HepG2 (cell line): Measurements from ENCODE around the gene PRIMA1. TPM values are rescaled to one million over a fixed set of nuclear protein-coding genes. Genes with fewer than 3 reads are reported as not detected.

Source experiments
- ATAC-seq: fragments of 200-7000 bp; cut with Tn5 transposase; 3 replicates; pipeline ENCODE4 v1.9.1; 2020; ENCODE audit warnings: mild to moderate bottlenecking, moderate library complexity
- BruUV-seq: library from RNA; stranded (reverse); fragments of 400-500 nt; replicated peaks from 2 replicates; lab custom pipeline; 2021; lab: Mats Ljungman, UMichigan
- CTCF ChIA-PET: fragments of 300-600 bp; formaldehyde crosslinking; extraction: SDS; loops from one replicate; lab custom pipeline; 2021; ENCODE audit warnings: low total read pairs, inconsistent platforms, low intra/inter-chr PET ratio; lab: Yijun Ruan, JAX
- POLR2A ChIA-PET: fragments of 350-600 bp; sonication (Branson Sonifier 250); formaldehyde crosslinking; loops from one replicate; lab custom pipeline; 2020; ENCODE audit warnings: antibody characterized with exemption, inconsistent platforms; lab: Yijun Ruan, JAX
- DNase-seq: peaks from one replicate; pipeline ENCODE4 v3.0.0-alpha.2; 2015; ENCODE audit warnings: low spot score
- FAIRE-seq: peaks from 3 replicates; lab custom pipeline; 2011; peaks lifted over from hg19 to GRCh38; lab: Jason Lieb, UNC
- H2AFZ ChIP-seq: one replicate; pipeline ENCODE4 v1.6.1; 2011; ENCODE audit warnings: low read length, inconsistent platforms
- H3K27ac ChIP-seq: fragments of 300-600 bp; 3 replicates; pipeline ENCODE4 v1.8.0; 2011; ENCODE audit warnings: mixed run types, mild to moderate bottlenecking, mixed read lengths, low read length, inconsistent platforms; ENCODE audit not compliant: insufficient read depth; ENCODE audit errors: extremely low read length
- H3K27me3 ChIP-seq, 2 experiments: fragments of 200-600 bp in 1 of 2; 2 replicates in 1 of 2; 3 replicates in 1 of 2; pipeline versions ENCODE4 v1.6.0 to v1.8.0; 2011; ENCODE audit warnings: low read length in 2 of 2, mild to moderate bottlenecking in 2 of 2, moderate library complexity in 2 of 2, inconsistent platforms in 1 of 2; ENCODE audit not compliant: insufficient read depth in 2 of 2, control insufficient read depth in 1 of 2
- H3K36me3 ChIP-seq, 2 experiments: fragments of 200-600 bp in 1 of 2; replicated peaks in 1 of 2; 2 replicates in 1 of 2; 3 replicates in 1 of 2; pipeline versions ENCODE4 v1.5.1 to v1.8.0; 2011; ENCODE audit warnings: low read length in 2 of 2, inconsistent platforms in 1 of 2; ENCODE audit not compliant: insufficient read depth in 2 of 2, control insufficient read depth in 1 of 2
- H3K4me1 ChIP-seq: 2 replicates; pipeline ENCODE4 v1.5.1; 2012; ENCODE audit warnings: low read length, inconsistent platforms; ENCODE audit not compliant: insufficient read depth
- H3K4me2 ChIP-seq: 2 replicates; pipeline ENCODE4 v1.6.0; 2011; ENCODE audit warnings: low read depth, low read length, inconsistent platforms
- H3K4me3 ChIP-seq, 3 experiments: fragments of 200-600 bp in 1 of 3; sonication (generic), shearing (Covaris generic) in 1 of 3; replicated peaks in 1 of 3; 2 replicates each; pipeline ENCODE4 v1.5.1; 2011 to 2016; ENCODE audit warnings: low read length in 3 of 3, inconsistent platforms in 2 of 3, low read depth in 2 of 3, mild to moderate bottlenecking in 2 of 3, control low read depth in 1 of 3, mixed read lengths in 1 of 3; ENCODE audit not compliant: insufficient read depth in 1 of 3
- H3K79me2 ChIP-seq: one replicate; pipeline ENCODE4 v1.6.1; 2011; ENCODE audit warnings: low read length, inconsistent platforms; ENCODE audit not compliant: insufficient read depth
- H3K9ac ChIP-seq: 2 replicates; pipeline ENCODE4 v1.6.0; 2011; ENCODE audit warnings: mild to moderate bottlenecking, low read depth, low read length, inconsistent platforms; ENCODE audit not compliant: insufficient read depth
- H3K9me3 ChIP-seq: 2 replicates; pipeline ENCODE4 v1.5.1; 2012; ENCODE audit warnings: mild to moderate bottlenecking, low read length
- H4K20me1 ChIP-seq: 2 replicates; pipeline ENCODE4 v1.6.0; 2011; ENCODE audit warnings: inconsistent platforms, mild to moderate bottlenecking, low read length, moderate library complexity; ENCODE audit not compliant: insufficient read depth
- ADNP ChIP-seq: sonication (generic); formaldehyde crosslinking; IDR thresholded peaks from 2 replicates; pipeline ENCODE4 v1.4.0; 2020; ENCODE audit warnings: missing genetic modification reagents
- ASH2L ChIP-seq: fragments of 300-600, 200-600 bp; sonication (generic); IDR thresholded peaks from 2 replicates; pipeline ENCODE4 v1.7.0; 2017; ENCODE audit warnings: low read depth, mild to moderate bottlenecking, moderate library complexity, mixed read lengths, low read length; ENCODE audit not compliant: insufficient read length
- KAT7 ChIP-seq: IDR thresholded peaks from 2 replicates; pipeline ENCODE4 v1.6.1; 2018; ENCODE audit warnings: borderline replicate concordance, missing compliant biosample characterization
- LCORL ChIP-seq, 2 experiments: fragments of 450-650 bp in 1 of 2; sonication (generic) in 1 of 2; formaldehyde crosslinking in 1 of 2; IDR thresholded peaks; 2 replicates each; pipeline versions ENCODE4 v1.5.0 to v1.6.1; 2017 to 2020; ENCODE audit warnings: antibody characterized with exemption in 1 of 2, missing genetic modification reagents in 1 of 2
- MIER3 ChIP-seq: IDR thresholded peaks from 2 replicates; pipeline ENCODE4 v1.6.1; 2016; ENCODE audit warnings: missing compliant biosample characterization, borderline replicate concordance
- NAIF1 ChIP-seq: sonication (generic); formaldehyde crosslinking; IDR thresholded peaks from 2 replicates; pipeline ENCODE4 v1.5.0; 2020; ENCODE audit warnings: mild to moderate bottlenecking, missing genetic modification reagents, borderline replicate concordance
- NRL ChIP-seq: sonication (generic); formaldehyde crosslinking; IDR thresholded peaks from 2 replicates; pipeline ENCODE4 v1.5.0; 2020; ENCODE audit warnings: missing genetic modification reagents, mild to moderate bottlenecking, moderate library complexity, borderline replicate concordance
- SIN3A ChIP-seq: IDR thresholded peaks from 2 replicates; pipeline ENCODE4 v1.6.1; 2011; ENCODE audit warnings: low read depth, mild to moderate bottlenecking, control low read depth, low read length, borderline replicate concordance
- SMAD1 ChIP-seq: sonication (generic); formaldehyde crosslinking; IDR thresholded peaks from 2 replicates; pipeline ENCODE4 v1.4.0; 2020; ENCODE audit warnings: missing genetic modification reagents, low read depth, mild to moderate bottlenecking, borderline replicate concordance
- SP5 ChIP-seq: IDR thresholded peaks from 2 replicates; pipeline ENCODE4 v1.6.1; 2016; ENCODE audit warnings: low read depth, borderline replicate concordance
- ZBTB8A ChIP-seq: sonication (generic); formaldehyde crosslinking; IDR thresholded peaks from 2 replicates; pipeline ENCODE4 v1.4.0; 2020; ENCODE audit warnings: mild to moderate bottlenecking, low read depth, missing genetic modification reagents, borderline replicate concordance
- ZNF136 ChIP-seq: sonication (generic); formaldehyde crosslinking; IDR thresholded peaks from 2 replicates; pipeline ENCODE4 v1.8.1; 2022; ENCODE audit warnings: low read depth, mild to moderate bottlenecking, moderate library complexity, missing genetic modification reagents
- ZNF180 ChIP-seq: sonication (generic); formaldehyde crosslinking; IDR thresholded peaks from 2 replicates; pipeline ENCODE4 v1.4.0; 2020; ENCODE audit warnings: low read depth, missing genetic modification reagents, borderline replicate concordance
- ZNF775 ChIP-seq: sonication (generic); formaldehyde crosslinking; IDR thresholded peaks from 2 replicates; pipeline ENCODE4 v1.4.0; 2020; ENCODE audit warnings: missing genetic modification reagents, mild to moderate bottlenecking, moderate library complexity, borderline replicate concordance
- WGBS: methylation state at CpG from one replicate; pipeline ENCODE4 v1.1.6; 2017; ENCODE audit warnings: low lambda C conversion rate; 5-methylcytosine and 5-hydroxymethylcytosine counted together
- in situ Hi-C: cut with HindIII; loops from 2 replicates; pipeline ENCODE4 v1.10.0; 2017; ENCODE audit warnings: low pct_unique_long_range_greater_than_20kb; ENCODE audit not compliant: extremely low pct_ligation_motif_present
- intact Hi-C: fragments of 100-400 bp; cut with micrococcal nuclease; formaldehyde crosslinking; loops from one replicate; pipeline ENCODE4 v1.10.0; 2022; ENCODE audit not compliant: unreplicated experiment
- polyA plus RNA-seq, 8 experiments: library from polyadenylated mRNA; depleted of rRNA in 3 of 8; stranded (reverse) in 7 of 8; unstranded in 1 of 8; fragments of >200 nt; fragmentation: Illumina TruSeq in 4 of 8; extraction: Trizol in 4 of 8; gene quantifications; 2 replicates each; pipeline versions ENCODE4 v1.2.1 to v1.2.3, GENCODE V29; 2011 to 2016; ENCODE audit warnings: low read depth in 4 of 8, missing spikeins in 1 of 8, mixed read lengths in 1 of 8; ENCODE audit not compliant: insufficient read depth in 1 of 8
- total RNA-seq, 5 experiments: library from RNA; depleted of rRNA; stranded (reverse); fragments of >200 nt; fragmentation: Illumina TruSeq; extraction: Trizol; gene quantifications; 2 replicates each; pipeline ENCODE4 v1.2.3, GENCODE V29; 2016; ENCODE audit warnings: low read depth in 1 of 5
- TF ChIP-seq, protein P1 (sequence below): sonication (generic); formaldehyde crosslinking; IDR thresholded peaks from 2 replicates; pipeline ENCODE4 v1.4.0; 2020; ENCODE audit warnings: missing genetic modification reagents

PRIMA1 gene
- total and polyA plus RNA-seq, 2 of the 13 experiments (the other 11 are each of a cell fraction or from before 2014, with no cell fraction given): 2.4 to 3.2 TPM

DNA sequence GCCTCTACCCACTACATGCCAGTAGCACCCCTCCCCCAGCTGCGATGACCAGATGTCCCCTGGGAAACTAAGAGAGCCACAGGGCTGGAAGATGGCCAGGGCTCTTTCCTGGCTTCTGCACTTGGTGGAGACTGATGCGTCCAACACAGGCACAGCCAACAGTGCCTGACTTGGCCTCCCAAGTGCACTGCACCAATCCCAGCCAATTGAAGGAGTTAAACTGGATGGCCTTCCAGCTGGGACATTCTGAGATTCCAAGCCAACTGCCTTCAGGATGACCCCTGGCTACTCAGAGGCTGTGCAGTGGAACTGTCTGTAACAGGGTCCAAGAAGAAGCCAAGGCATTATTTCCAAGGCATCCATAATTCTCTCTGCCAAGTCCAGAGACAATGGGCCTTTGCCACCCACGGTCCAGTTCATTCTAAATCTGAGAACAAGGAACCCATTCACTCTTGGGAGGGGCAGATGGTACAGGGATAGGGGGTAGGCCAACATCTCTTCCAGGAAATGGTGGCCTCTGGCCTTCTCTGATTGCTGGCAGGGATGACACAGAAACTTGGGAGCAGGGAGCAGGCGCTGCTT lies 35.2 kb downstream of the PRIMA1 start:
- no peak for FAIRE-seq
- BruUV-seq: no TSS peak
- DNase-seq: no peak

More for the DNA sequence above, 35.2 kb downstream of the PRIMA1 start:
- H3K9me3 ChIP-seq: no peaks in the 10 kb centered on the region
- WGBS: 50% methylated on average over 2 of the region's 4 CpGs
- H3K4me3 ChIP-seq: no peak overlapping the region
- no peak overlapping the region for H3K27ac ChIP-seq
- TF ChIP-seq MIER3 (CRISPR knock-in tag): no peak
- no peak for TF ChIP-seq LCORL (IDR thresholded peaks at IDR 0.05)
- TF ChIP-seq LCORL (CRISPR knock-in tag; IDR thresholded peaks at IDR 0.05): no peak
- TF ChIP-seq KAT7 (CRISPR knock-in tag): no peak
- TF ChIP-seq, protein P1, sequence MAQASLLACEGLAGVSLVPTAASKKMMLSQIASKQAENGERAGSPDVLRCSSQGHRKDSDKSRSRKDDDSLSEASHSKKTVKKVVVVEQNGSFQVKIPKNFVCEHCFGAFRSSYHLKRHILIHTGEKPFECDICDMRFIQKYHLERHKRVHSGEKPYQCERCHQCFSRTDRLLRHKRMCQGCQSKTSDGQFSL: no peak
- no peak for TF ChIP-seq ADNP (CRISPR knock-in tag)
- no peak for TF ChIP-seq ZBTB8A (CRISPR knock-in tag)
- no peak for TF ChIP-seq SP5
- no peak for TF ChIP-seq ZNF180 (CRISPR knock-in tag)
- no peak for TF ChIP-seq NRL (CRISPR knock-in tag)
- no peak for TF ChIP-seq ASH2L
- TF ChIP-seq SIN3A: no peak
- TF ChIP-seq ZNF775 (CRISPR knock-in tag): no peak
- no peak for TF ChIP-seq ZNF136 (CRISPR knock-in tag)
- TF ChIP-seq NAIF1 (CRISPR knock-in tag): no peak
- TF ChIP-seq SMAD1 (CRISPR knock-in tag): no peak
- TF ChIP-seq, all 625 proteins: peak for 0
- ChIA-PET POLR2A (no interaction called here), CTCF (no interaction called here)
- intact Hi-C loops: no loop called here
- Histone ChIP-seq H3K4me2 (no peak overlapping the region), H3K9ac (no peak overlapping the region), H3K79me2 (no peaks in the 10 kb centered on the region), H3K27me3 (no peaks in the 10 kb centered on the region), H3K36me3 (no peaks in the 10 kb centered on the region), H2AFZ (no peak overlapping the region), H4K20me1 (no peaks in the 10 kb centered on the region), H3K4me1 (peaks cover 13% of the 10 kb centered on the region)
- in situ Hi-C loops: no loop called here
- no peak for ATAC-seq
